ENCODE measurements around the gene TEX19. TPM values are rescaled to one million over a fixed set of nuclear protein-coding genes. Genes with fewer than 3 reads are reported as not detected.
"Not testable (repeated sequence)": the region's sequence is repeated elsewhere in the genome, so short reads cannot be mapped to it uniquely, and the experiment has no call there.

The TEX19 gene
- total and polyA plus RNA-seq, 2 of the 8 experiments (the other 6 are each of a cell fraction or from before 2014, with no cell fraction given): 0.54 to 0.80 TPM

- H2BK15ac ChIP-seq (ENCODE audit: low read length); H3K4me3 ChIP-seq (ENCODE audit: extremely low read depth in 1 of 4, insufficient read depth in 2 of 4, low read depth in 3 of 4, low read length in 4 of 4); H3K27ac ChIP-seq (ENCODE audit: low read depth, low read length); H3K79me2 ChIP-seq (ENCODE audit: control insufficient read depth in 1 of 2, insufficient read depth in 2 of 2, low read length in 2 of 2); H2AK5ac ChIP-seq (ENCODE audit: low read depth, low read length); H2BK12ac ChIP-seq (ENCODE audit: low read depth, low read length); H3K56ac ChIP-seq (replicated peaks; ENCODE audit: insufficient read length, low read depth, low read length); H3K14ac ChIP-seq (ENCODE audit: insufficient read length); H3K4me2 ChIP-seq (ENCODE audit: insufficient read depth in 1 of 2, low read depth in 2 of 2, low read length in 2 of 2); H2BK5ac ChIP-seq (ENCODE audit: low read depth, low read length); H3K9ac ChIP-seq (replicated peaks in 1 of 4; ENCODE audit: extremely low read depth in 1 of 4, low read depth in 3 of 4, low read length in 3 of 4); H3K36me3 ChIP-seq (ENCODE audit: control insufficient read depth in 2 of 4, insufficient read depth in 4 of 4, low read length in 3 of 4); H4K20me1 ChIP-seq (replicated peaks in 1 of 2; ENCODE audit: control insufficient read depth in 1 of 2, insufficient read depth in 2 of 2, low read length in 2 of 2); H3K9me3 ChIP-seq (ENCODE audit: insufficient read depth in 2 of 2, low read depth in 1 of 2, low read length in 1 of 2); H3K4me1 ChIP-seq (replicated peaks in 1 of 4; ENCODE audit: control insufficient read depth in 3 of 4, insufficient read depth in 4 of 4, low read length in 3 of 4); H3K18ac ChIP-seq (ENCODE audit: extremely low read depth, low read length); H4K8ac ChIP-seq (ENCODE audit: extremely low read depth, insufficient read depth, low read length); H3K4ac ChIP-seq (replicated peaks; ENCODE audit: insufficient read length, low read depth, low read length); H4K91ac ChIP-seq (replicated peaks; ENCODE audit: insufficient read length, low read length); H4K5ac ChIP-seq (ENCODE audit: insufficient read length, low read depth, low read length); POLR2A ChIA-PET (ENCODE audit: partially characterized antibody); H2AFZ ChIP-seq (ENCODE audit: low read length); H3K79me1 ChIP-seq (ENCODE audit: low read depth, low read length); H3K23me2 ChIP-seq (ENCODE audit: low read depth, low read length); H2BK20ac ChIP-seq (ENCODE audit: low read length); H2BK120ac ChIP-seq (replicated peaks; ENCODE audit: low read depth, low read length); DNase-seq (ENCODE audit: low read depth in 1 of 2, low spot score in 2 of 2); H3K23ac ChIP-seq (ENCODE audit: insufficient read length); CTCF ChIA-PET (ENCODE audit: partially characterized antibody); FAIRE-seq: not testable (repeated sequence)
- WGBS, 2 experiments (ENCODE audit: extremely low coverage in 1 of 2, insufficient coverage in 1 of 2, insufficient read length in 1 of 2, insufficient replicate concordance in 2 of 2, low coverage in 1 of 2, low lambda C conversion rate in 2 of 2, missing lambda C conversion rate in 1 of 2): 25% methylated on average over 2 of the region's 5 CpGs; no CpG with 5 or more reads in 1 of the 2 experiments
- H3K27me3 ChIP-seq (replicated peaks in 1 of 4; ENCODE audit: control insufficient read depth in 3 of 4, extremely low read depth in 1 of 4, insufficient read depth in 3 of 4, low read length in 3 of 4): peaks cover 15 to 37% (median 27%) of the 10 kb centered on the region in 4 experiments; a peak in 6 of 7 replicates
Observed at GRCh38 chr17:82377294-82377693, 18.2 kb downstream of the TEX19 start.
